CD4-positive, alpha-beta T cell treated with Interleukin-15 for 1 hour (primary cell): Measurements from ENCODE around the gene FOLH1.
"Not testable (repeated sequence)": the region's sequence is repeated elsewhere in the genome, so short reads cannot be mapped to it uniquely, and the experiment has no call there.

Experiments used
- DNase-seq: peaks from one replicate; pipeline ENCODE4 v3.0.0-alpha.2; 2020

The FOLH1 gene

DNA sequence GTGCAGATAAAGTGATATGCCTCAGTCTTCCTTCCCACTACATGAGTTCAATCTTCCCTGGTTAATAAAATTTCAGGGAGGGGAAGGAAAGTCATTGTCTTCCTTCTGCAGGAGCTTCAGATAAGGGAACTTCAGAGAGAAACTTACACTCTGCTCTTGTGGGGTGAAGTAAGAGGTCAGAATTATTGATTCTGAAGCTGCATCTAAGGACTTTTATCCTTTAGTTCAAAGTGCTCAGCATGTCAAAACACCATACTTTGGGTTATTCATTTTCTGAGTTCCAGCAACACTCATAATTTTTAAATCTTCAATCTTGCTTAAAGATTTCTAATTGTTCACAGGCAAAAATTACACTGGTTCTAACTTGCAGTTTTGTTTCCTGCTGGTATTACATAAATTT lies 33.0 kb downstream of the FOLH1 start:
- not testable (repeated sequence) for DNase-seq

- DNase-seq = not testable (repeated sequence)
Observed at GRCh38 chr11:49174691-49175366, 33.6 kb downstream of the FOLH1 start.

GRCh38 chr11:49171613-49172012 lies 36.8 kb downstream of the FOLH1 start:
- DNase-seq = not testable (repeated sequence)

- DNase-seq = not testable (repeated sequence)
Observed at GRCh38 chr11:49169579-49169978, 38.8 kb downstream of the FOLH1 start.

DNA sequence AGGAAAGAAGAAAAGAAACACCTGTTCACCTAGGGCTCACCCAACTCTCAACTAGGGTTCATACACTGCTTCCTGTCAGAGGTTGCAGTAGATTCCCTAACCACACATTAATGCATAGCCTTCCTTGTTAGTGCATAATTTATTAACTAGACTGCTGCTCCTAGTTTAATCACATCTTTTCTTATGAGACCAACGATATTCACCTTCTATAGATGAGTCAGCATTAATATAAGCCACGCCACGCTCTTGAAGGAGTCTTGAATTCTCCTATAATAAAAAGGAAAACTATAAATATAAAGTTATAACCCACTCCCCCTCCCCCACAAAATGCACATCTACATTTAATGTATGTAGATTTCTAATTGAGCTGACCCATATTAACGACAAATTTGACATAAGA lies 39.4 kb downstream of the FOLH1 start:
- not testable (repeated sequence) for DNase-seq

GRCh38 chr11:49151211-49151610 lies 57.2 kb downstream of the FOLH1 start:
- DNase-seq = no peak

GRCh38 chr11:49102356-49102755 lies 106.0 kb downstream of the FOLH1 start:
- peak; percentile 16 for DNase-seq
